Measurements from ENCODE around the gene STS.

STS gene

DNA sequence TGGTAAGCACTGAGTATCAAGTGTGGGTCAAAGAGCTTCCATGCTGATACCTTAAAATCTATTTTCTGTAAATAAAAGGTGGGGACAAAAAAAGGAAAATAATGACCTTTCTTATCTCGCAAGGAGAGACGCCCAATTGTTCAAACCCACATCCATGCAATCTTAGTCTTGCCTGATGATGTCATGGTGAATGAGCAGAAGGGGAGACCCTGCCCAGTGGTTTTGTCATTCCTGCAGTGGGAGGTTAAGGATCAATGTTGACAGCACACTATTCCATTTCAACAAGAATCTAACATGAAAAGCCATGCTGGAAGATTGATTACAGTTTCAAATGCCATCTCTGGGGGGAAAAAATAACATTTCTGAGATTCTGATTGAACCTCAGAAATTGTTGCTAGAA lies 41.2 kb downstream of the STS start:
- DNase-seq (ENCODE audit: low read depth) = no peak

DNA sequence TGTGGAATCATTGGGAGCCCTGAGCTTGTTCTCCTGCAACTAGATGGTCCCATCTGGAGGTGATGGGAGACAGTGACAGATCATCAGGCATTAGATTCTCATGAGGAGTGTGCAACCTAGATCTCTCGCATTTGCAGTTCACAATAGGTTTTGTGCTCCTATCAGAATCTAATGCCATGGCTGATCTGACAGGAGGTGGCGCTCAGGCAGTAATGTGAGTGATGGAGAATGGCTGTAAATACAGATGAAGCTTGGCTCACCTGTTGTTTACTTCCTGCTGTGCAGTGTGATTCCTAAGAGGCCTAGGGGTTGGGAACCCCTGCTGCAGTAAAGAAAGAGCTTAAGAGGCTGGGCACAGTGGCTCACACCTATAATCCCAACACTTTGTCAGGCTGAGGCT lies 42.6 kb downstream of the STS start:
- DNase-seq (ENCODE audit: low read depth) = no peak

DNA sequence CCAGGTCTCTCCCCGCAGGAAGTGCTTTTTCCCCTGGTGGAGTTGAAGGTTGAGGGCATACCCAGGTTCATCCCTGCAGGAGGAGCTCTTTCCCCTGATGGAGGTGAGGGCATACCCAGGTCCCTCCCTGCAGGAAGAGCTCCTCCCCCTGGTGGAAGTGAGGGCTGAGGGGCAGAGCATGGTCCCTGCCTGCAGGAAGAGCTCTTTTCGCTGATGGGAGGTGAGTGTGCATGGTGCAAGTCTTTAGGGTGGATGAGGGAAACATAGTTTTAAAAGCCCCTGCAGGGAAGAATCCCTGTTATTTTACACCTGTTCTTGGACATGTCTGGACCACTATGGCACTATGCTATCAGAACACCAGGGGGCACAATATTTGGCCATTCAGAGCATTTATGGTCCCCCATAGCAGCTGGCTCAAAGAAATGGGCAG lies 44.2 kb downstream of the STS start:
- DNase-seq (ENCODE audit: low read depth) = no peak

DNA sequence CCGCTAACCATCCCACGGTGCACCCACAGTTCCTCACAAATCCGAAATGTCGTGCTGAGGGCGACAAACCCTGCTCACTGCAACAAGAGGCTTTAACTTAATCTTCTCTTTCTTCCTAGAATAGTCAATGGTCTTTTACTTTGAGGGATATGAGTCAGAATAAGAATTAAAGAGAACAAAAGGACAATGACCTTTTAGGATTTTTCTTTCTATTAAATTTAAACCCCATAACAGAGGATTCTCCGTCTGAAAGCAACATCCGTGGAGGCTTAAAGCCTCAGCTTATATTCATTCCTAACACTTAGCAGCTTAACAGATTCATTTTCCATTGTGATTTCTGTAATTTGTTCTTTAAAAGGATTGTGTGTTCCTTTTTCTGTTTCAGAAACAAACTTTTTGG lies 45.4 kb downstream of the STS start:
- no peak for DNase-seq (ENCODE audit: low read depth)

DNA sequence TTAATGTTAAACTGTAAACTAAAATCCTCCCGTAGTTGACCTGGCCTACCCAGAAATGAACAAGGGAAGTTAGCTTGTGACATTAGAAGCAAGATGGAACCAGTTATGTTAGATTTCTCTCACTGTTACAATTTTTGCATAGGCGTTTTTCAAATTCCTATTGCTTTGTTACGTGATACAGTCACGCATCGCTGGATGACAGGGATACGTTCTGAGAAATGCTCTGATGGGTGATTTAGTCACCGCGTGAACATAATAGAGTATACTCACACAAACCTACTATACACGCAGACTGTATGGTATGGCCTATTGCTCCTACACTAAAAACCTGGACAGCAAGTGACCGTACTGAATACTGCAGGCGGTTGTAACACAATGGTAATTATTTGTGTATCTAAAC lies 47.1 kb downstream of the STS start:
- no peak for DNase-seq (ENCODE audit: low read depth)

Data from stimulated activated CD8-positive, alpha-beta memory T cell treated with anti-CD3 and anti-CD28 coated beads, Interleukin-15, amount 100 ng/mL, for 1 hour (primary cell).